GM21529 (cell line): ENCODE results near the gene NLRC3.

Experiments
- ATAC-seq: cut with Tn5 transposase; IDR thresholded peaks from one replicate; pipeline ENCODE4 v1.9.1; 2021; ENCODE audit not compliant: unreplicated experiment

NLRC3 gene

DNA sequence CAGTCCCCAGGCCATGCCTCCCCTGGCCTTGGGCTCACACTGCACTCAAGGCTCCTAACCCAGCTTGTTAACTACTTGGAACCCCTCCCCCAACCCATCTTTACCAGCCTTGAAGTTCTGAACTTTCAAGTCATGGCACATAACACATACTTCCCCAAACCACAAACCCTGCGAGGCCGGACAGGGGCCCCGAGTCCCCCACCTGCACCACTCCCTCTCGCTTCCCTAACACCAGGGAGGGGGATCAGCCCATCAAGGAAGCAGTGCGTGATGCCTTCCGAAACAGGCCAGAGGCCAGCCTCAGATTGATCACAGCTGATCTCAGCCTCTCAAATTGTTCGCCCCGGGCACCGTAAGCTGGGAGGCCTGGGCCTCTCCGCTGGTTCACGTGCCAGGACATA is 3.0 kb upstream of the NLRC3 start:
- ATAC-seq = no peak

DNA sequence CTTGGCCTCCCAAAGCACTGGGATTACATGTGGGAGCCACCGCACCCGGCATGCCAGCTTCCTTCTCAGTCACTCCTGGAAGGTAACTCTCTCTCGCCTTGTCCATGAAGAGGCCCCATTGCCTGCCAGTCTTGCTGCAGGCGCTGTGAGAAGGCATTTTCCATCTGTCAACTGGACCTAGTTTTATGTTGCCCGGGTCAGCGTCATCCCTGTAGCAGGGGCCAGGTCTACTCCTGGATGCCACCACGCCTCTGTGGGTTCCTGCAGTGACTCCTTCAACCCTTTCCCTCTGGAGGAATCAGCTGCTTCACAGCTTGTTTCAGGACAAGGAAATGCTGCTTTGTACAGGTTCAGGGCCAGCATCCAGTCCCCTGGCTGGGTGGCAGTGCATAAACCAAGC is 2.6 kb upstream of the NLRC3 start:
- ATAC-seq = no peak

DNA sequence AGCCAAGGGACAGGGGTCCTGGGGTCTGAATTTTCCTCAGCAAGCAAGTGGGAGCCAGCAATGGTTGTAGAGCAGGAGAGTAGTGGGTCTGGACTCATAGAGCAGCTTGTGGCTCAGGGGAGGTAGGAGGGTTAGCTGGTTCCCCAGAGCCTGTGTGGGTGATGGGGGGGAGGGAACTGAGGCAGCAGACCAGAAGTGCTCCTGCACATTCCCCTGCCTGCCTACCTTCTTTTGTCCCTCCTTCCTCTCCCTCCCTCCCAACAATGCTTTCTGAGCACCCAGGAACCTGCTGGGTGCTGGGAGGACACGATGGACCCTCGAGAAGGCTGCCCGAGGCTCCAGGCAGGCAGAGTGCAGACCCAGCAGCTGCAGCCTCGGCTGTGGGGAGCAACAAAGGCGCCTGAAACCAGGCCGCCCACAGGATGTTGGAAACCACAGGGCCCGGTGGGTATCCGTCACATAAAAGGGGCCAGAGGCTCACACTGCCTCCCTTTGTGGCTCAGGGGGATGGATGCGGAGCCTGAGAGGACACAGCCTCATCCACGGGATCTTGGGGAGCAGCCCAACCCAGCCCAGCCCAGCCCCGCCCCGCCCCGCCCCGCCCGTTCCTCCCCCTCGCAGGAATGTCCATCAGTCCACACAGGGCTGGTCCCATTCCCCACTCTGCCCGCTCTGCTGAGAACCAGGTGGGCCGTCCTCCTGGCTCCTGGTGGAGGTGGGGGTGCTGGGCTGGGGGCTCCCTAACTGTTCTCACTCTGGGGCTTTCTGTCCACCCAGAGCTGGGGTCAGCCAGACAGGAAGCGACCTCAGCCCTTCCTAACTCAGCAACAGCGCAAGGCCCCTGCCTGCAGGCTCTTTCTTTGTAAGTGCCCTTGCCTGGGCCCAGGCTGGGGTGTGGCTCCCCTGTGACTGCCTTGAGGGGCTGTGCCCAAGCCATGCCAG is 1.7 kb upstream of the NLRC3 start:
- ATAC-seq = peak; percentile 44

DNA sequence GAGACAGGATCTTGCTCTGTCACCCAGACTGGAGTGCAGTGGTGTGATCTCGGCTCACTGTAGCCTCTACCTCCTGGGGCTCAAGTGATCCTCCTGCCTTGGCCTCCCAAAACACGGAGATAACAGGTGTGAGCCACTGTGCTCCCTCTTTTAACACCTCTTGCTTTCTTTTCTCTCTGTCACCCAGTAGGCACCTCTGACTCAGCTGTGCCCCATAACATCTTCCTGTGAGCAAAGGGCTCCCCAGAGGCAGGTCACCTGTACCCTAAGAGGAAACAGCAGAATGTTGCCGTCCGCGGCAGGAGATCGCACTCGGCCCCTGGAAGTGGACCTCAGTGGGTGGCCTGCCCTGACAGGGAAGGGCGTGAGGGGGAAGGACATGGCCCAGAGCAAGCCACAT is 918 bp upstream of the NLRC3 start:
- ATAC-seq = no peak

DNA sequence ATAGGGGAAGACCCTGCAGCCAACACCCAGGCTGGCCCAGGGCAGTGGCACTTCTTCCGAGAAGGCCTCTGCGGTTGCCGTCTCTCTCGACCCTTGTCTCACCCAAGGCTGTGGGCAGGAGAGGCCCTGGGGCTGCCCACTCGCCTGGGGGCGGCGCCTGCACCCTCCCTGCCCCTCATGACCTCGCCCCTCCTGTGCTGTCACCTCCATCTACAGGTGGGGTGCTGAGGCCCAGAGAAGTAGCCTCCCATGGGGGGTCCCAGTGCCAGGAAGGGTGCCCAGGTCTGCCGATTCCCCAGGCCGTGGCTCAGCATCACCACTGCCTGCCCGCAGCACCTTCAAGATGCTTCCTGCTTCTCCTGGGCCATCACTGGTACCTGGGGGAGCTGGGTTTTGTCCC is 992 bp downstream of the NLRC3 start:
- no peak for ATAC-seq

DNA sequence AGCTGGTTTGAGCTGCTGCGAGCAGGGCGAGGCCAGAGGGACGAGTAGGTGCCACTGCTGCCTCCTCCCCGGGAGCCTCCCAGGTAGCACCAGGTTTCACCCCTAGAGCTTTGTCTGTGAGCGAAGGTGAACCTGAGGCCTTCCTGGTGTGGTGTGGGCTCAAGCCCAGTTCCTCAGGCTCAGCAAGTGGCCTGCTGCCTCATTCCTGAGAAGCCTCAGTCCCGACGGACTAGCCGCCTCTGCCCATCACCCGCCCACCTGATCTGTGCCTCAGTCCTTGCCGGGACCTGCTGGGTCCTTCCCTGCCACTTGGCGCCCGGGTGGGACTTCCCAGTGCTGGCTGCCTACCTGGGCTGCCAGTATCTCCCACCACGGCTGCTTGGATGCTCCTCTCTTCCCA is 1.7 kb downstream of the NLRC3 start:
- ATAC-seq = no peak

DNA sequence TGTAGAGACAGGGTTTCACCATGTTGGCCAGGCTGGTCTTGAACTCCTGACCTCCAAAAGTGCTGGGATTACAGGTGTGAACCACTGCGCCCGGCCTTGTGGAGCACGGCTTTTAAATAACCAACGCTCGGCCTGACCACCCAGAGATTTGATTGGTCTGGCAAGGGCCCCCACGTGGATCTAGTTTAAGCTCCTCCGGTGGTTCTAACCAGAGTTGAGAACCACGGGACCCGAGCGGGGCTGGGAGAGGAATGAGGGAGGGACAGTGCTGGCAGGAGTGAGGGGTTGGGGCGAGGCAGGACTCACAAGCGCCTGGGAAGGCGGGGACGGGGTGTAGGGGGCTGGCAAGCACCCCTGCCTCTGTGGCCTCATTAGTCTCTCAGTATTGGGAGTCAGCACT is 3.0 kb downstream of the NLRC3 start:
- ATAC-seq = no peak

DNA sequence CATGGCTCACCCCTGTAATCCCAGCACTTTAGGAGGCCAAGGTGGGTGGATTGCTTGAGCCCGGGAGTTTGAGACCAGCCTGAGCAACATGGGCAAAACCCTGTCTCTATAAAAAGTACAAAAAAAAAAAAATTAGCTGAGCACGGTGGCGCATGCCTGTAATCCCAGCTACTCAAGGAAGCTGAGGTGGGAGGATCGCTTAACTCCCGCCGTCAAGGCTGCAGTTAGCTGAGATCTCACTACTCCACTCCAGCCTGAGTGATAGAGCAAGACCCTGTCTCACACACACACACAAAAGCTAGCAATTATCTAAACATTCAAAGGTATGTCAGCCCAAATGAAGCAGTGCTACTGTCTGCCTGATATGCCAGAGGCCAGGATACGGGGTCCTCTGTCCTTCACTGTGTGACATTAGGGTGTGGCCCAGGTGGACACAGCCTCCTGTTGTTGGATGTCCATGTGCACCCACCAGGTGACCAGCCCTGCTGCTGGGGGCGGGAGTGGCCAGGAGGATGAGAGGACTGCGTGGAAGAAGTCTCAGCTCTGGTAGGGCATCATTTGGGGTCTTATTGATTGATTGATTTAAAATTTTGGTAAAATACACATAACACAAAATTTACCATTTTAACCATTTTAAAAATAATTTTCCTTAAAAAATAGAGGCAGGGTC is 3.9 kb downstream of the NLRC3 start:
- no peak for ATAC-seq

DNA sequence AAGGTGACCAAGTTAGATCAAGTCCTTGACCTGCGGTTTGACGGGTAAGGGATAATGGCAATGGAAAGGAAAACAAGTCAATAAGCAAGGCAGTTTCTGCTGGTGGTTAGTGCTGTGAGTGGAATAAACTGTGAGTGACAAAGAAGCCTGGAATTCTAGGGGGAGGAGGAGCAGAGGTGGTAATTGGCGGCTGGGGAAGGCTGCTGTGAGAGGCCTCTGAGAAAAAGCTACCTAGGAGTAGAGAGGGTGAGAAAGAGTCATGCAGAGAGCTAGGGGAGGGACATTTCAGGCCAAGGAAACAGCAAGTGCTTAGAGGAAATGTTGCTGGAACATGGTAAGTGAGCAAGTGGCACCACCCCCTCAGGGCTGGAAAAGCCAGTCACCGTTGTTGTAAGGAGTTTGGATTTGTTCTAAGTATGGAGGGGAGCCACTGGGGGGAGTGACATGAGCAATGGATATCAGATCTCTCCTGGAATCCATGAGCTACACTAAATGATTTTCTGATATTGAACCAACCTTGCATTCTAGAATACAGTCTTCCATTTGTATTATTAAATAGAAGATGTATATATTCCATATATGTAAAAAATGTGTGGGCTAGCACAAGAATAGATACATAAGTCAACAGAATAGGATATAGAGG is 6.7 kb downstream of the NLRC3 start:
- no peak for ATAC-seq

DNA sequence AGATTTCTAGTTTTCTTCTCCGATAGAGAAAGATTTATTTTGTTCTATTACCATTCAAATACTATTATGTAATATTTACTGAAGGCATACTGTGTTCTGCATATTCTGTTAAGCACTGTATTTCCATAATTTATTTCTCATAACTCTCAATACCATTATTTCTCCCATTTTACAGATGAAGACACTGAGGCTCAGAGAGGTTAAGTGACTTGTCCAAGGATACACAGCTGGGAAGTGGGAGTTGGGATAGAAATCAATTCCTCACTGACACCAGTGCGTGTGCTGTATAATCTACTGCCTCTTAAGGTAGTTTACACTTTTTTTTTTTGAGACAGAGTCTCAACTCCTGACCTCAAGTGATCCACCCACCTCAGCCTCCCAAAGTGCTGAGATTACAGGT is 7.4 kb downstream of the NLRC3 start:
- no peak for ATAC-seq

DNA sequence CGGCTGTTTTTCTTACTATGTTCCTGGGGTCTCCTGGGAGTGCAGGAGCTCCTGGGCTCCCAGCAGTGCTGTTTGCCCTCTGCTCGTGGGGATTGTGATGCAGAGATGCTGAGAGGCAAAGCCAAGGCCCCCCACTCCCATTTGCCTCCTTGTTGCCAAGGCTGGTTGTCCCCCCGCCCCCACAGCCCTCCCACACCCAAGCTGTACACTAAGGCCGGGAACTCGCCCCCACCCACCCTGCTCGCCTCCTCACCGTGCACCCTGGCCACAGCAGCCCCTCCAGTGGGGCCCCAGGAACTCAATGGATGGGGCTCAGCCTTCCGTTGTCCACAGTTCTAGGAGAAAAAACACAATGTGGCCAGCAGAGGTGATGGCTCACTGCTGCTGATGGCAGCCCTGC is 10.2 kb downstream of the NLRC3 start:
- no peak for ATAC-seq

DNA sequence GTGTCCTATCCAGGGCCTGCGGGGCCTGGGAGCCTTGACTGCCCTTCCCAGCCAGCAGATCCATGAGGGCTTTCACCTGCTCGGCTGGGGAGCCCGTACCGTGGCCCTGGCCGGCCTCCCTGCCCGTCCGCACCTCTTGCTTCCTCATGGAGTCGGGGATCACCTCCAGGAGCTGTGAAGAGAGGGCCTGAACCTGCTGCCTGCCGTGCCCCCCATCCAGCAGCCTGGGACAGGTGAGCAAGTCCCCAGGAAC is 12.4 kb downstream of the NLRC3 start:
- ATAC-seq = no peak

DNA sequence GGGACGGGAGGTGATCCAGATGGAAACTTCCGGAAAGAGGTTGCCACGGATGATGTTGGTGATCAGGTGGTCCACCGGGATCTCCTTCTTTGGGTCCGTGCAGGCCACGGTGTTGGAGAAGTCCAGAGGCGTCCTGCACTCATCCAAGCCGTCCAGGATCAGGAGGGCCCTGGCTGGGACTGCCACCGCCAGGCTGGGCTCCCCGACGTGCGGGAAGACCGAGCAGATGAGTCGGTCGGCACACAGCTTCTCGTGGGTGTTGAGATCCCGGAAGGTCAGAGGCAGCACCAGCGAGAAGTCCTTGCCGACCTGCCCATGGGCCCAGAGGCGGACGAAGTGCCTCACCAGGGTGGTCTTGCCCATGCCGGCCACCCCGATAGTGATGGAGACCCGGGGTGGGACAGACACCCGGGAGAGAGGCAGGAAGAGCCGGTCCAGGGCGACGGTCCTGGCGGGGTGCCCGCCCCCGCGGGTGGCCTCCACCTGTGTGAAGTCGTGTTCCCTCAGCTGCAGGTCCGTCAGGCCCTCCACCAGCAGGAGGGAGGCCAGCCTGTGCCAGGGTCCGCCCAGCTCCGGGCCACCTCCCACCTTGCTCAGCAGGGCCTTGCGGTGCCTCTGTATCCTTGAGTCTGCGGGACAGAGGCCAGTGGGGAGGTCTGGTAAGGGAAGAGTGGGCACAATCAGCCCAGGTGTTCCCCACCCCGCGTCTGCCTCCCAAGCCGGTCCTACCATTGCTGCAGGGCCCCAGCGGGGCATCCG is 12.9 kb downstream of the NLRC3 start:
- no peak for ATAC-seq

DNA sequence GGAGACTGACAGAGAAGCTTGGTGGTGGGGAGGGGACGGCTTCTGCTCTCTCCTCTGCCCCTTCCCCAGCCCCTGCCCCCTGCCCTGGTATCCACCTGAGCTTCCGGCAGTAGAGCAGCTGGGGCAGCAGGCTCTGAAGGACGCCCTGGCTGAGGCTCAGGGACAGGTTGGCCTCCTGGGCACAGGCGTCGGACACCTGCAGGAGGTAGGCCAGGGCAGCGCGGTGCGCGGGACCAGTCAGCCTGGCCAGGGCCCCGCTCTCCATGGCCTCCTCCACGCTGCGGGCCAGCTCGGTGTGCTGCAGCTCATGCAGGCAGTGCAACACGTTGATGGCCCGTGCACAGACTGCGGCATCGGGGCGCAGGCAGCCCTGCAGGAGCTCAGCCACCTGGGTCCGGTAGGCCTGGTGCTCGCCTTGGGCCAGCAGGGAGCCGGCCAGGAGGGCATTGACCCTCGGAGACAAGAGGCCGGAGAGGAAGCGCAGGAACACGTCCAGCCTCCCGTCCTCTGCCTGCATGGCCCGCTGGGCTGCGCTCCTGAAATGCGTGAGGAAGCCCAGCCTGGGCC is 14.2 kb downstream of the NLRC3 start:
- no peak for ATAC-seq

DNA sequence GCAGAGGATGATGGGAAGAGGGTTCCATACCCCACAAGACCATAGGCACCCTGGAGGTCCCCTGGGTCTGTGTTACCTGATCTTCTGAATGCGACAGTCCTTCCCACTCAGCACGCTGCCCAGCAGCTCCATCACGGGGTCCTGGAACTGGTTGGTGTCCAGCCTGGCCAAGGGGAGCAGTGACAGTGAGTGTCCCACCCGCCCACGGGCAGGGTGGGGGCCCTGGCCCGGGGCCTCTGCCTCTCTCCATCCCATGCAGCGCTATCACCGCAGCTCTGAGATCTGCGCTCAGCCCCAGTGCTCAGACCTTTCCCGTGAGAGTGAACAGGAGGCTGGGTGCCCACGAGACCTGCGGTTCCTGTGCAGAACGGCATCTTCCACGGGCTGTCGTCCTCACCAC is 15.6 kb downstream of the NLRC3 start:
- ATAC-seq = no peak

DNA sequence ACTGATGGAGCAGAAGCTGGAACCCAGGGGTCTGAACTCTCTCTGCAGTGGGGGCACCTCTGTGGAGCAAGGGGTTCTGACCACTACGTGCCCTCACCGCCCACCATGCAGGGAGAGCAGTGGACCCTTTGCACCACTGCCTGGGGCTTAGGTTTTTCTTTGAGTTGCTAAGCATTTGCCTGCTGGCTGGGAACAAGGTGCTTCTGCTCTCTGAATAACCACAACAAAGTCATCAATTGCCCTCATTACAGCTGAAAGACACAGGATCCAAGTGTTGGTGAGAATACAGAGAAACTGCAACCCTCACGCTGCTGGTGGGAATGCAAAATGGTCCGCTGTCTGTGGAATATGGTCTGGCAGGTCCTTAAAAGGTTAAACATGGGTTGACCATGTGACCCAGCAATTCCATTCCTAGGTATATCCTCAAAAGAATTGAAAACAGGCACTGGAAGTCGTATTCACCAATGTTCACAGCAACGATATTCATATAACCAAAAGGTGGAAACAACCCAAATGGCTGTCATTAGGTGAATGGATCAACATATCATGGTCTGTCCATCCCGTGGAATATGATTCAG is 22.8 kb downstream of the NLRC3 start:
- no peak for ATAC-seq

DNA sequence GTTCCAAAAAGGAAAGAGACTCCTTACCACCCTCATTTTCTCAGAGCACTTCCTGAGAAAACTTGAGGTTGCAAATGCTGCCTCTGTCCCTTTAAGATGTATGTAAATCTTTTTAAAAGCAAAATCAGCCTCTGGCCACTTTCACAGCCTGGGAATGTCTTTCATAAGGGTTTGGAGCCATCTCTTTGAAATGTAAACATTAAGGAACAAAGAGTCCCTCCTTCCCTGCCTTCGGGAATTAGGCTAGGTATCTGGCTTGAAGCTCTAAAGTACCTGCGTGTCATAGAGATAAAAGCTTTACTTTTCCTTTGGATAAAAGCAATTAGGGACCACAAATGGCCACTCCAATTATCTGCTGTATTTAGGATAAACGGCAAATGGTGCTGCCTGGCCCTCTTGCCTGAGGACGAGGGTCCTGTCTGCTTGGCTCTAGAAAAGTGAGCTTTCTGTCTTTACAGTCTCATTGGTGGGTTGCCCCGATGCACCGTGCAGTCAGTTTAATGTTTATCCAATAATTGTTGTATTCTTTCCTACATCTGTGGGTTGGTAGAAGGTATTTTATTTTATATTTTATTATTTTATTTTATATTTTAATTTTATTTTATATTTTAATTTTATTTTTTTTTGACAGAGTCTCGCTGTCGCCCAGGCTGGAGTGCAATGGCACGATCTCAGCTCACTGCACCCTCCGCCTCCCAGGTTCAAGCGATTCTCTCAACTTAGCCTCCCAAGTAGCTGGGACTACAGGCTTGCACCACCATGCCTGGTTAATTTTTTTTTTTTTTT is 23.9 kb downstream of the NLRC3 start:
- ATAC-seq = no peak

DNA sequence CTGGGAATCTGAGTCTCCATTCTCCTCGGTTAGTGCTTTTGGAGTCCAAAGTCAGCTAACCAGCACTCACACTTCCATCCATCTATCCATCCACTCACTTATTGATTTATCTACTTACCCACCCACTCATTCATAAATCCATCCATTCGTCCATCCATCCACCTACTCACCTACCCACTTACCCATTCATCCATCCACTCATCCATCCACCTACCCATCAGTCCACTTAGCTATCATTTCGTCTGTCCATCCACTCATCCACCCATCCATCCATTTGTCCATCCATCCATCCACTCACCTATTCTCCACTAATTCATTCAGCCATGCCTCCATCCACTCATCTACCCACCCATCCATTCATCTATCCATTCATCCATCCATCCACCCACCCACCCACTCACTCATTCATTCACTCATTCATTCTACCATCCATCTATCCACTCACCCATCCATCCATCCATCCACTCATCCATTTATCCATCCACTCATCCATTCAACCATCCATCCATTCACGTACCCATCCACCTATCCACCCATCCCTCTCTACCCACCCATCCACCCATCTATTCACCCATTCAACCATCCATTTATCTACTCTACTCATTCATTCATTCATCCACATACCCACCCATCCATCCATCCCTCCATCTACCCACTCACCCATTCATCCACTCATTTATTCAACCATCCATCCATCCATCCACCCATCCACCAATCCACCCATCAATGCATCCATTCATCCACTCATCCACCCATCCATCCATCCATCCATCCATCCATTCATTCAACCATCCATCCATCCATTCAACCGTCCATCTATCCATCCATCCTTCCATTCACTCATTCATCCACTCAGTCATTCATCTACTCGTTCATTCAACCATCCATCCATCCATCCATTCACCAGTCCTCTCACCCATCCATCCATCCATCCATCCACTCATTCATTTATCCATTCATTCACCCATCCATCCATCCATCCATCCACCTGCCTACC is 26.1 kb downstream of the NLRC3 start:
- ATAC-seq = no peak

DNA sequence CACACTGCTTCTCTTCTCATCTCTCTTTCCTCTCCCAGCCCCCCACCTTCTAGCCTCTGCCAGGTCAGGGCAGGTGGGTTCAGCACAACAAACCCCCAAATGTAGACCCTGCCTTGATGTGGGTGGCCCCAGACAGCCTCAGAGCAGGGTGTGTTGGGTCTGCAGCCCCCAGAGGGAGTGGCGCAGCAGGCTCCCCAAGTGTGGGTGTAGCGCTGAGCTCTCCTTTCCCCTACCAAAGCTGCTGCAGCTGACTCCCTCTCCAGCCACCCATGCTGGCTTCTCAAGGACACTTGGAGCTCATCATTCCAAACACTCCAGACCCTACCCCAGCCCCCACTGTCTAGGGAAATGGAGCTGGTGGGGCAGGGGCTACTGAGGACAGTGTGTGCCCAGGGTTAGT is 27.3 kb downstream of the NLRC3 start:
- ATAC-seq = no peak
